Peyer's patch (tissue), 4 donors: Measurements from ENCODE around the gene GRIN2C.

ENCODE experiments used
- CTCF ChIP-seq, 6 experiments: fragments of 450-650 bp in 4 of 6; fragments of 200-600 bp in 2 of 6; sonication (generic) in 1 of 6; IDR thresholded peaks; one replicate each; pipeline ENCODE4 v1.5.1; 2017 to 2019; ENCODE audit warnings: antibody characterized with exemption in 6 of 6, mild to moderate bottlenecking in 3 of 6, moderate library complexity in 1 of 6
- POLR2A ChIP-seq, 2 donors: fragments of 450-650 bp; IDR thresholded peaks; one replicate each; pipeline ENCODE4 v1.5.1; 2017; ENCODE audit warnings: antibody characterized with exemption in 2 of 2, mild to moderate bottlenecking in 2 of 2, moderate library complexity in 2 of 2

- no peak for TF ChIP-seq CTCF (IDR thresholded peaks at IDR 0.05)
- TF ChIP-seq POLR2A (IDR thresholded peaks at IDR 0.05): no peak
These were observed 34.6 kb downstream of the GRIN2C start for GRCh38 chr17:74824961-74825627.
